ENCODE measurements around the gene LDLRAP1.

Gene LDLRAP1, protein sequence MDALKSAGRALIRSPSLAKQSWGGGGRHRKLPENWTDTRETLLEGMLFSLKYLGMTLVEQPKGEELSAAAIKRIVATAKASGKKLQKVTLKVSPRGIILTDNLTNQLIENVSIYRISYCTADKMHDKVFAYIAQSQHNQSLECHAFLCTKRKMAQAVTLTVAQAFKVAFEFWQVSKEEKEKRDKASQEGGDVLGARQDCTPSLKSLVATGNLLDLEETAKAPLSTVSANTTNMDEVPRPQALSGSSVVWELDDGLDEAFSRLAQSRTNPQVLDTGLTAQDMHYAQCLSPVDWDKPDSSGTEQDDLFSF

GRCh38 chr1:25543425-25544242, at the start of gene LDLRAP1:
TSS of gene LDLRAP1 (plus strand) at chr1:25543606. CDS start at chr1:25543699, 93 bp downstream.
- peak within 1 kb of the TSS; percentile 97 for H2AFZ ChIP-seq (ENCODE audit: low read depth, low read length)

DNA sequence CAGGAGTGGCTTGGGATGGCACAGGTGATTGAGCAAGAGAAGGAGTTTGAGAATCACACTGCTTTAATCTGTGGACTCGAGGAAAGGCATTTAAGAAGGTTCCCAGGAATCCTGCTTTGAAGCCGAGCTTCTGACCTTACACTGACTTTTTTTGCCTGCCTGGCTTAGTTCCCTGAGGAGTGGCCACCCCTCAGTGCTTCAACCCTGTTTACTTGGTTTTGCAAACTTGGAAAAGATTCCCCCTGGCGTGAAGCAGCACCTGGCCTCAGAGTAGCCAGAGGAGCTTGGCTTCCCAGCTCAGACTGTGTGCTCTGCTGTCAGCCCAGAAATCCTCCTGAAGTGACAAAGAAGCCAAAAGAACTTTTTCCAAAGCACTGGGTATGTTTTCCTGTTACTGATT, 48.5 kb upstream of the LDLRAP1 start:
- TF ChIP-seq, protein P1, sequence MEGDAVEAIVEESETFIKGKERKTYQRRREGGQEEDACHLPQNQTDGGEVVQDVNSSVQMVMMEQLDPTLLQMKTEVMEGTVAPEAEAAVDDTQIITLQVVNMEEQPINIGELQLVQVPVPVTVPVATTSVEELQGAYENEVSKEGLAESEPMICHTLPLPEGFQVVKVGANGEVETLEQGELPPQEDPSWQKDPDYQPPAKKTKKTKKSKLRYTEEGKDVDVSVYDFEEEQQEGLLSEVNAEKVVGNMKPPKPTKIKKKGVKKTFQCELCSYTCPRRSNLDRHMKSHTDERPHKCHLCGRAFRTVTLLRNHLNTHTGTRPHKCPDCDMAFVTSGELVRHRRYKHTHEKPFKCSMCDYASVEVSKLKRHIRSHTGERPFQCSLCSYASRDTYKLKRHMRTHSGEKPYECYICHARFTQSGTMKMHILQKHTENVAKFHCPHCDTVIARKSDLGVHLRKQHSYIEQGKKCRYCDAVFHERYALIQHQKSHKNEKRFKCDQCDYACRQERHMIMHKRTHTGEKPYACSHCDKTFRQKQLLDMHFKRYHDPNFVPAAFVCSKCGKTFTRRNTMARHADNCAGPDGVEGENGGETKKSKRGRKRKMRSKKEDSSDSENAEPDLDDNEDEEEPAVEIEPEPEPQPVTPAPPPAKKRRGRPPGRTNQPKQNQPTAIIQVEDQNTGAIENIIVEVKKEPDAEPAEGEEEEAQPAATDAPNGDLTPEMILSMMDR (IDR thresholded peaks at IDR 0.05; ENCODE audit: low read depth, low read length) = no peak
- no peak for TF ChIP-seq EZH2phosphoT487 (IDR thresholded peaks at IDR 0.05; ENCODE audit: low read depth)
- no peaks in the 10 kb centered on the region for H3K4me1 ChIP-seq (ENCODE audit: low read length)
- H3K27me3 ChIP-seq (ENCODE audit: low read depth, low read length) = no peaks in the 10 kb centered on the region
- no peak overlapping the region for H3K4me3 ChIP-seq (ENCODE audit: low read length)
- H2AFZ ChIP-seq (ENCODE audit: low read depth, low read length) = no peak overlapping the region
- H3K4me2 ChIP-seq (ENCODE audit: low read length) = no peak overlapping the region
- no peaks in the 10 kb centered on the region for H4K20me1 ChIP-seq (ENCODE audit: insufficient read depth, low read length)
- no peak overlapping the region for H3K27ac ChIP-seq (ENCODE audit: low read length)
- peaks cover 45% of the 10 kb centered on the region for H3K36me3 ChIP-seq (replicated peaks; ENCODE audit: low read depth, low read length)
- H3K79me2 ChIP-seq (ENCODE audit: low read length) = no peaks in the 10 kb centered on the region
- H3K9ac ChIP-seq (ENCODE audit: low read length) = no peak overlapping the region
- no peaks in the 10 kb centered on the region for H3K9me3 ChIP-seq (ENCODE audit: insufficient read depth, low read length)

More at GRCh38 chr1:25543425-25544242, at the start of gene LDLRAP1:
- Histone ChIP-seq H3K27ac (ENCODE audit: low read length) (no peak within 1 kb of the TSS), H3K9ac (ENCODE audit: low read length) (peak within 1 kb of the TSS; percentile 49), H3K4me2 (ENCODE audit: low read length) (peak within 1 kb of the TSS; percentile 78), H3K9me3 (ENCODE audit: insufficient read depth, low read length) (no peaks in the 10 kb centered on the region), H3K4me1 (ENCODE audit: low read length) (peaks cover 8% of the 10 kb centered on the region), H3K4me3 (ENCODE audit: low read length) (peak within 1 kb of the TSS; percentile 83), H3K27me3 (ENCODE audit: low read depth, low read length) (peaks cover 8% of the 10 kb centered on the region), H3K36me3 (replicated peaks; ENCODE audit: low read depth, low read length) (no peaks in the 10 kb centered on the region), H3K79me2 (ENCODE audit: low read length) (no peaks in the 10 kb centered on the region), H4K20me1 (ENCODE audit: insufficient read depth, low read length) (no peaks in the 10 kb centered on the region)
- TF ChIP-seq EZH2phosphoT487 (IDR thresholded peaks at IDR 0.05; ENCODE audit: low read depth) = no peak
- TF ChIP-seq, protein P1 (IDR thresholded peaks at IDR 0.05; ENCODE audit: low read depth, low read length) = no peak

- Histone ChIP-seq H3K4me2 (ENCODE audit: low read length) (no peak overlapping the region), H3K9me3 (ENCODE audit: insufficient read depth, low read length) (no peaks in the 10 kb centered on the region), H3K27me3 (ENCODE audit: low read depth, low read length) (no peaks in the 10 kb centered on the region), H3K36me3 (replicated peaks; ENCODE audit: low read depth, low read length) (peaks cover 27% of the 10 kb centered on the region), H4K20me1 (ENCODE audit: insufficient read depth, low read length) (no peaks in the 10 kb centered on the region), H3K79me2 (ENCODE audit: low read length) (no peaks in the 10 kb centered on the region), H3K4me3 (ENCODE audit: low read length) (no peak overlapping the region), H3K4me1 (ENCODE audit: low read length) (no peaks in the 10 kb centered on the region), H3K9ac (ENCODE audit: low read length) (no peak overlapping the region), H3K27ac (ENCODE audit: low read length) (no peak overlapping the region), H2AFZ (ENCODE audit: low read depth, low read length) (no peak overlapping the region)
- TF ChIP-seq, protein P1 (IDR thresholded peaks at IDR 0.05; ENCODE audit: low read depth, low read length) = no peak
- no peak for TF ChIP-seq EZH2phosphoT487 (IDR thresholded peaks at IDR 0.05; ENCODE audit: low read depth)
Observed at GRCh38 chr1:25500694-25501093, 42.7 kb upstream of the LDLRAP1 start.

Measured in OCI-LY3 (cell line).